Neural cell (in vitro differentiated cells): ENCODE data around the gene WIF1. TPM values are rescaled to one million over a fixed set of nuclear protein-coding genes. Genes with fewer than 3 reads are reported as not detected.

Experiments used
- H2AFZ ChIP-seq: fragments of 200-600, 300-800 bp; sonication (generic), shearing (Covaris generic); 2 replicates; pipeline ENCODE4 v1.6.0; 2014; ENCODE audit warnings: low read depth, mild to moderate bottlenecking, antibody characterized with exemption, low read length, moderate library complexity
- H3F3A ChIP-seq: fragments of 200-600 bp; shearing (Covaris generic); 2 replicates; pipeline ENCODE4 v1.6.1; 2016; ENCODE audit warnings: mild to moderate bottlenecking, moderate library complexity, mixed read lengths, antibody characterized with exemption, low read length; ENCODE audit not compliant: insufficient read depth, poor library complexity, severe bottlenecking
- H3K27ac ChIP-seq: fragments of 200-600, 300-800 bp; sonication (generic), shearing (Covaris generic); 2 replicates; pipeline ENCODE4 v1.5.1; 2014; ENCODE audit warnings: mild to moderate bottlenecking, low read length, moderate library complexity
- H3K27me3 ChIP-seq: fragments of 300-800, 200-600 bp; sonication (generic), shearing (Covaris generic); 2 replicates; pipeline ENCODE4 v1.6.0; 2014; ENCODE audit warnings: mild to moderate bottlenecking, low read depth, low read length, moderate library complexity; ENCODE audit not compliant: insufficient read depth
- H3K36me3 ChIP-seq: fragments of 300-800, 200-600 bp; sonication (generic), shearing (Covaris generic); 2 replicates; pipeline ENCODE4 v1.5.1; 2014; ENCODE audit warnings: mild to moderate bottlenecking, antibody characterized with exemption, low read length, moderate library complexity; ENCODE audit not compliant: insufficient read depth
- H3K4me2 ChIP-seq: fragments of 300-800, 200-600 bp; sonication (generic), shearing (Covaris generic); 2 replicates; pipeline ENCODE4 v1.6.0; 2014; ENCODE audit warnings: mild to moderate bottlenecking, low read length
- H3K4me3 ChIP-seq: fragments of 300-800, 200-600 bp; sonication (generic), shearing (Covaris generic); 2 replicates; pipeline ENCODE4 v1.5.1; 2014; ENCODE audit warnings: mild to moderate bottlenecking, low read length, moderate library complexity
- H3K79me2 ChIP-seq: fragments of 200-600 bp; shearing (Covaris generic); replicated peaks from 2 replicates; pipeline ENCODE4 v1.6.0; 2014; ENCODE audit warnings: mild to moderate bottlenecking, low read length, moderate library complexity; ENCODE audit not compliant: insufficient read depth
- H3K9ac ChIP-seq: fragments of 300-800, 200-600 bp; sonication (generic), shearing (Covaris generic); 2 replicates; pipeline ENCODE4 v1.6.1; 2016; ENCODE audit warnings: mild to moderate bottlenecking, low read length, mixed read lengths
- H3K9me2 ChIP-seq: fragments of 200-600 bp; shearing (Covaris generic); 2 replicates; pipeline ENCODE4 v1.6.1; 2016; ENCODE audit warnings: mild to moderate bottlenecking, low read length, mixed read lengths; ENCODE audit not compliant: insufficient read depth
- H3K9me3 ChIP-seq: fragments of 200-600, 300-800 bp; sonication (generic), shearing (Covaris generic); 2 replicates; pipeline ENCODE4 v1.6.1; 2016; ENCODE audit warnings: mild to moderate bottlenecking, mixed run types, low read length, moderate library complexity, mixed read lengths
- H4K20me1 ChIP-seq: fragments of 200-600 bp; shearing (Covaris generic); 2 replicates; pipeline ENCODE4 v1.6.1; 2016; ENCODE audit warnings: mild to moderate bottlenecking, mixed run types; ENCODE audit not compliant: insufficient read depth
- EP300 ChIP-seq: fragments of 450-650 bp; conservative IDR thresholded peaks from 2 replicates; pipeline ENCODE4 v1.6.1; 2014; ENCODE audit warnings: antibody characterized with exemption, mild to moderate bottlenecking, moderate library complexity; ENCODE audit not compliant: poor library complexity, severe bottlenecking
- EZH2 ChIP-seq: fragments of 200-600, 300-800 bp; shearing (Covaris generic), sonication (generic); IDR thresholded peaks from 2 replicates; pipeline ENCODE4 v1.6.1; 2014; ENCODE audit warnings: antibody characterized with exemption, low read length, borderline replicate concordance, mild to moderate bottlenecking; ENCODE audit not compliant: insufficient read depth, poor library complexity, severe bottlenecking
- MXI1 ChIP-seq: fragments of 450-650 bp; conservative IDR thresholded peaks from 2 replicates; pipeline ENCODE4 v1.6.1; 2014; ENCODE audit warnings: antibody characterized with exemption, mild to moderate bottlenecking; ENCODE audit not compliant: poor library complexity, severe bottlenecking
- POLR2AphosphoS5 ChIP-seq: IDR thresholded peaks from 2 replicates; pipeline ENCODE4 v1.6.1; 2012
- RAD21 ChIP-seq: fragments of 450-650 bp; conservative IDR thresholded peaks from 2 replicates; pipeline ENCODE4 v1.6.1; 2014; ENCODE audit warnings: antibody characterized with exemption, mild to moderate bottlenecking, moderate library complexity
- SMC3 ChIP-seq: fragments of 450-650 bp; conservative IDR thresholded peaks from 2 replicates; pipeline ENCODE4 v1.6.1; 2014; ENCODE audit warnings: antibody characterized with exemption, mild to moderate bottlenecking, moderate library complexity; ENCODE audit not compliant: poor library complexity
- TAF1 ChIP-seq: IDR thresholded peaks from 2 replicates; pipeline ENCODE4 v1.6.1; 2012; ENCODE audit warnings: low read depth
- polyA plus RNA-seq: library from polyadenylated mRNA; depleted of rRNA; stranded (reverse); fragments of >200 nt; gene quantifications from 2 replicates; pipeline ENCODE4 v1.2.3, GENCODE V29; 2014
- TF ChIP-seq, protein P1 (sequence below): fragments of 450-650 bp; IDR thresholded peaks from 2 replicates; pipeline ENCODE4 v1.5.1; 2014; ENCODE audit warnings: antibody characterized with exemption, mild to moderate bottlenecking, moderate library complexity; ENCODE audit not compliant: poor library complexity, severe bottlenecking
- TF ChIP-seq, protein P2 (sequence below): IDR thresholded peaks from 2 replicates; pipeline ENCODE4 v1.6.1; 2012; ENCODE audit warnings: borderline replicate concordance

Gene WIF1
- polyA plus RNA-seq, 1 donor from 2014 or later, result 0.77 TPM

DNA sequence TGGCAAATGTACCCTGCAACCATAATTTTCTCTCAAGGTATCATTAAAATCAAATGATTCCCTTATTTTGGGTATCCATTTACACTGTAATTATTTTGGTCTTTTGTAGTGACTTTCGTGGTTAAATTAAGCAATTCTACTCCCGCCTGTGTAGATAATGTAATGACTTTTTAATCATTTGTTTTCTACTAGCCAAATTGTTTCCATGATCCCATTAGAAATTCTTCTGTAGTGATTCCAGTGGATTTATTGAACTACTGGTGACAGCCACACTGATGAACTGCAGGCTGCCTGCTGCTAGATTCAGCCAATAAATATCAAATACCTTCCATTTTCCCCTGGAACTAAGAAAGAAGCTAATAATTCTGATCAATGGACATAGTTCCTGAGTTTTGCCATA lies 96.0 kb downstream of the WIF1 start:
- Histone ChIP-seq H3K9me2 (no peaks in the 10 kb centered on the region), H3K9ac (no peak overlapping the region), H2AFZ (no peak overlapping the region), H4K20me1 (no peaks in the 10 kb centered on the region), H3K36me3 (no peaks in the 10 kb centered on the region), H3K27ac (no peak overlapping the region), H3K4me2 (no peak overlapping the region), H3K4me3 (no peak overlapping the region), H3K79me2 (no peaks in the 10 kb centered on the region), H3K27me3 (no peaks in the 10 kb centered on the region), H3F3A (no peaks in the 10 kb centered on the region), H3K9me3 (no peaks in the 10 kb centered on the region)
- TF ChIP-seq TAF1, result no peak
- TF ChIP-seq, protein P1, sequence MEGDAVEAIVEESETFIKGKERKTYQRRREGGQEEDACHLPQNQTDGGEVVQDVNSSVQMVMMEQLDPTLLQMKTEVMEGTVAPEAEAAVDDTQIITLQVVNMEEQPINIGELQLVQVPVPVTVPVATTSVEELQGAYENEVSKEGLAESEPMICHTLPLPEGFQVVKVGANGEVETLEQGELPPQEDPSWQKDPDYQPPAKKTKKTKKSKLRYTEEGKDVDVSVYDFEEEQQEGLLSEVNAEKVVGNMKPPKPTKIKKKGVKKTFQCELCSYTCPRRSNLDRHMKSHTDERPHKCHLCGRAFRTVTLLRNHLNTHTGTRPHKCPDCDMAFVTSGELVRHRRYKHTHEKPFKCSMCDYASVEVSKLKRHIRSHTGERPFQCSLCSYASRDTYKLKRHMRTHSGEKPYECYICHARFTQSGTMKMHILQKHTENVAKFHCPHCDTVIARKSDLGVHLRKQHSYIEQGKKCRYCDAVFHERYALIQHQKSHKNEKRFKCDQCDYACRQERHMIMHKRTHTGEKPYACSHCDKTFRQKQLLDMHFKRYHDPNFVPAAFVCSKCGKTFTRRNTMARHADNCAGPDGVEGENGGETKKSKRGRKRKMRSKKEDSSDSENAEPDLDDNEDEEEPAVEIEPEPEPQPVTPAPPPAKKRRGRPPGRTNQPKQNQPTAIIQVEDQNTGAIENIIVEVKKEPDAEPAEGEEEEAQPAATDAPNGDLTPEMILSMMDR, result no peak
- TF ChIP-seq, protein P2, sequence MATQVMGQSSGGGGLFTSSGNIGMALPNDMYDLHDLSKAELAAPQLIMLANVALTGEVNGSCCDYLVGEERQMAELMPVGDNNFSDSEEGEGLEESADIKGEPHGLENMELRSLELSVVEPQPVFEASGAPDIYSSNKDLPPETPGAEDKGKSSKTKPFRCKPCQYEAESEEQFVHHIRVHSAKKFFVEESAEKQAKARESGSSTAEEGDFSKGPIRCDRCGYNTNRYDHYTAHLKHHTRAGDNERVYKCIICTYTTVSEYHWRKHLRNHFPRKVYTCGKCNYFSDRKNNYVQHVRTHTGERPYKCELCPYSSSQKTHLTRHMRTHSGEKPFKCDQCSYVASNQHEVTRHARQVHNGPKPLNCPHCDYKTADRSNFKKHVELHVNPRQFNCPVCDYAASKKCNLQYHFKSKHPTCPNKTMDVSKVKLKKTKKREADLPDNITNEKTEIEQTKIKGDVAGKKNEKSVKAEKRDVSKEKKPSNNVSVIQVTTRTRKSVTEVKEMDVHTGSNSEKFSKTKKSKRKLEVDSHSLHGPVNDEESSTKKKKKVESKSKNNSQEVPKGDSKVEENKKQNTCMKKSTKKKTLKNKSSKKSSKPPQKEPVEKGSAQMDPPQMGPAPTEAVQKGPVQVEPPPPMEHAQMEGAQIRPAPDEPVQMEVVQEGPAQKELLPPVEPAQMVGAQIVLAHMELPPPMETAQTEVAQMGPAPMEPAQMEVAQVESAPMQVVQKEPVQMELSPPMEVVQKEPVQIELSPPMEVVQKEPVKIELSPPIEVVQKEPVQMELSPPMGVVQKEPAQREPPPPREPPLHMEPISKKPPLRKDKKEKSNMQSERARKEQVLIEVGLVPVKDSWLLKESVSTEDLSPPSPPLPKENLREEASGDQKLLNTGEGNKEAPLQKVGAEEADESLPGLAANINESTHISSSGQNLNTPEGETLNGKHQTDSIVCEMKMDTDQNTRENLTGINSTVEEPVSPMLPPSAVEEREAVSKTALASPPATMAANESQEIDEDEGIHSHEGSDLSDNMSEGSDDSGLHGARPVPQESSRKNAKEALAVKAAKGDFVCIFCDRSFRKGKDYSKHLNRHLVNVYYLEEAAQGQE, result no peak
- no peak for TF ChIP-seq EP300
- TF ChIP-seq MXI1, result no peak

DNA sequence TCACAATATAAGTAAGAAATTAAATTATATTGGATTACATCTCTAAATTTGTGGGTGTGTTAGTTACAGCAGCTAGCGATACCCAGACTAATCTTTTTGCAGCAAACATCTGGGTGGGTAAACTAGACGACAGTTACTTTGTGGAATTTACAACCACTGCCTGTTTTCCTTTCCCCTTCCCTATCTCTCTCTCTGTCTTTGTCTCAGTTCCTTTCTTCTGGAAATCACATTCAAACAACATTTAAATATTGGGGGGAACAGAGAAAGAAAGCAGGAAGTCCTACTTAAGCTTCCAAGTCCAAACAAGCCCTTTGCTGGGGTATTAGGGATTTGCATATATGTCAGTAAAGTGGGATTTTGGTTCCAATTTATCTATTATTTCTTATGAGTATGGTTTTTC lies 97.6 kb downstream of the WIF1 start:
- Histone ChIP-seq H3K27me3 (no peaks in the 10 kb centered on the region), H3K36me3 (no peaks in the 10 kb centered on the region), H3F3A (no peaks in the 10 kb centered on the region), H3K79me2 (no peaks in the 10 kb centered on the region), H3K9me3 (no peaks in the 10 kb centered on the region), H3K9ac (no peak overlapping the region), H3K9me2 (no peaks in the 10 kb centered on the region), H3K4me2 (no peak overlapping the region), H3K27ac (no peak overlapping the region), H3K4me3 (no peak overlapping the region), H2AFZ (no peak overlapping the region), H4K20me1 (no peaks in the 10 kb centered on the region)
- no peak for TF ChIP-seq SMC3
- no peak for TF ChIP-seq MXI1
- no peak for TF ChIP-seq EZH2
- no peak for TF ChIP-seq POLR2AphosphoS5
- no peak for TF ChIP-seq RAD21
- TF ChIP-seq, protein P1, result no peak
- TF ChIP-seq, protein P2, result no peak
- TF ChIP-seq EP300, result no peak
- TF ChIP-seq TAF1, result no peak
